Measurements from ENCODE around the gene TP73.

Gene TP73

GRCh38 chr1:3642919-3643675 is 9.2 kb upstream of the TP73 start:
- H3K27me3 ChIP-seq (ENCODE audit: control insufficient read depth, low read length) = no peaks in the 10 kb centered on the region
- H4K20me1 ChIP-seq (ENCODE audit: control insufficient read depth, insufficient read depth, low read depth, low read length) = no peaks in the 10 kb centered on the region
- H3K36me3 ChIP-seq (ENCODE audit: control insufficient read depth, low read length) = peaks cover 52% of the 10 kb centered on the region
- H3K79me2 ChIP-seq (ENCODE audit: control insufficient read depth, low read length) = no peaks in the 10 kb centered on the region; the same call in 1 of the 2 replicates
- H3K4me3 ChIP-seq (ENCODE audit: low read length) = no peak overlapping the region
- no peaks in the 10 kb centered on the region; the same call in 1 of the 2 replicates for H3K4me1 ChIP-seq (ENCODE audit: control insufficient read depth, low read length)
- H3K9me2 ChIP-seq (replicated peaks; ENCODE audit: control insufficient read depth, low read length) = no peaks in the 10 kb centered on the region
- no peak overlapping the region for H3K27ac ChIP-seq (ENCODE audit: low read depth, low read length)
- peaks cover 4% of the 10 kb centered on the region; the same call in 1 of the 2 replicates for H3F3A ChIP-seq (ENCODE audit: control insufficient read depth, insufficient read depth)
- TF ChIP-seq EZH2phosphoT487 (IDR thresholded peaks at IDR 0.05; ENCODE audit: borderline replicate concordance, low read length) (no peak), CTCF (IDR thresholded peaks at IDR 0.05; ENCODE audit: low read depth, low read length, poor library complexity, severe bottlenecking) (no peak)
- no peaks in the 10 kb centered on the region for H3K9me3 ChIP-seq (ENCODE audit: control insufficient read depth, insufficient read depth, low read length)
- H3K4me2 ChIP-seq (ENCODE audit: low read length) = no peak overlapping the region

DNA sequence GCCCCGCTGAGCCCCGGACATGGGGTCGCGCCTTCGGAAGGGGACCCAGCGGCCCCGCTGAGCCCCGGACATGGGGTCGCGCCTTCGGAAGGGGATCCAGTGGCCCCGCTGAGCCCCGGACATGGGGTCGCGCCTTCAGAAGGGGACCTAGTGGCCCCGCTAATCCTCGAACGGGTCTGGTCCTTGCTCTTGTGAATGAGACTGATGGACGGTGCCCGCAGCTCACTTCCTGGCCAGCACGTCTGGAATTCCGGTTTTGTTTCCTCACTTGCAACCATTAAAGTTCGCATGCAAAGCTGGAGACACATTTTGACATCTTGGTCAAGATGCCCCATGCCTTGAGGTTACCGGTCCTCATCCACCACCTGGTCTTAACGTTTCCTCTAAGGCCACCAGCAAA is 8.0 kb upstream of the TP73 start:
- H3K4me1 ChIP-seq (ENCODE audit: control insufficient read depth, low read length) = peaks cover 11% of the 10 kb centered on the region
- no peak overlapping the region for H3K4me2 ChIP-seq (ENCODE audit: low read length)
- H3K27ac ChIP-seq (ENCODE audit: low read depth, low read length) = no peak overlapping the region
- peaks cover 7% of the 10 kb centered on the region for H3K79me2 ChIP-seq (ENCODE audit: control insufficient read depth, low read length)
- TF ChIP-seq EZH2phosphoT487 (IDR thresholded peaks at IDR 0.05; ENCODE audit: borderline replicate concordance, low read length) (no peak), CTCF (IDR thresholded peaks at IDR 0.05; ENCODE audit: low read depth, low read length, poor library complexity, severe bottlenecking) (no peak)
- H3F3A ChIP-seq (ENCODE audit: control insufficient read depth, insufficient read depth) = peaks cover 7% of the 10 kb centered on the region; the same call in 1 of the 2 replicates
- H3K9me2 ChIP-seq (replicated peaks; ENCODE audit: control insufficient read depth, low read length) = no peaks in the 10 kb centered on the region
- peaks cover 46% of the 10 kb centered on the region for H3K36me3 ChIP-seq (ENCODE audit: control insufficient read depth, low read length)
- no peak overlapping the region for H3K4me3 ChIP-seq (ENCODE audit: low read length)
- H3K27me3 ChIP-seq (ENCODE audit: control insufficient read depth, low read length) = no peaks in the 10 kb centered on the region
- H3K9me3 ChIP-seq (ENCODE audit: control insufficient read depth, insufficient read depth, low read length) = no peaks in the 10 kb centered on the region
- no peaks in the 10 kb centered on the region for H4K20me1 ChIP-seq (ENCODE audit: control insufficient read depth, insufficient read depth, low read depth, low read length)

- no peak overlapping the region for H3K27ac ChIP-seq (ENCODE audit: low read depth, low read length)
- H3K36me3 ChIP-seq (ENCODE audit: control insufficient read depth, low read length) = peaks cover 43% of the 10 kb centered on the region
- no peak overlapping the region for H3K4me2 ChIP-seq (ENCODE audit: low read length)
- no peaks in the 10 kb centered on the region for H3K27me3 ChIP-seq (ENCODE audit: control insufficient read depth, low read length)
- TF ChIP-seq EZH2phosphoT487 (IDR thresholded peaks at IDR 0.05; ENCODE audit: borderline replicate concordance, low read length) = no peak
- no peak for TF ChIP-seq CTCF (IDR thresholded peaks at IDR 0.05; ENCODE audit: low read depth, low read length, poor library complexity, severe bottlenecking)
- H3K4me1 ChIP-seq (ENCODE audit: control insufficient read depth, low read length) = peaks cover 13% of the 10 kb centered on the region
- H3K9me2 ChIP-seq (replicated peaks; ENCODE audit: control insufficient read depth, low read length) = no peaks in the 10 kb centered on the region
- no peak overlapping the region for H3K4me3 ChIP-seq (ENCODE audit: low read length)
- peaks cover 12% of the 10 kb centered on the region for H3K79me2 ChIP-seq (ENCODE audit: control insufficient read depth, low read length)
- peaks cover 7% of the 10 kb centered on the region; the same call in 1 of the 2 replicates for H3F3A ChIP-seq (ENCODE audit: control insufficient read depth, insufficient read depth)
- no peaks in the 10 kb centered on the region for H4K20me1 ChIP-seq (ENCODE audit: control insufficient read depth, insufficient read depth, low read depth, low read length)
- no peaks in the 10 kb centered on the region for H3K9me3 ChIP-seq (ENCODE audit: control insufficient read depth, insufficient read depth, low read length)
These were observed 7.1 kb upstream of the TP73 start for GRCh38 chr1:3645247-3645646.

Measured in DOHH2 (cell line).